T-helper 1 cell treated with Interleukin-12 subunit alpha and Interleukin-12 subunit beta and Interleukin-4 antibody, amounts not matched to agents 30 μg/mL and 1 μg/mL, for 36 hours (primary cell): Measurements from ENCODE around the gene ZMYM4.

Experiments
- H3K27ac Mint-ChIP-seq: one replicate; pipeline ENCODE4 v1.8.0; 2021; ENCODE audit warnings: mild to moderate bottlenecking, mixed read lengths
- H3K27me3 Mint-ChIP-seq: one replicate; pipeline ENCODE4 v1.8.0; 2021; ENCODE audit warnings: low read depth, mixed read lengths
- H3K36me3 Mint-ChIP-seq: one replicate; pipeline ENCODE4 v1.8.0; 2021; ENCODE audit warnings: low read depth, mixed read lengths
- H3K4me1 Mint-ChIP-seq: one replicate; pipeline ENCODE4 v1.8.0; 2021; ENCODE audit warnings: low read depth, mixed read lengths
- H3K4me3 Mint-ChIP-seq: one replicate; pipeline ENCODE4 v1.8.0; 2021; ENCODE audit warnings: mild to moderate bottlenecking, moderate library complexity, mixed read lengths
- H3K9me3 Mint-ChIP-seq: one replicate; pipeline ENCODE4 v1.8.0; 2021; ENCODE audit warnings: mixed read lengths

ZMYM4 gene

GRCh38 chr1:35264035-35264434 lies 4.5 kb upstream of the ZMYM4 start:
- Mint-ChIP-seq H3K4me1 (peaks cover 20% of the 10 kb centered on the region), H3K4me3 (no peak overlapping the region), H3K27me3 (peaks cover 19% of the 10 kb centered on the region), H3K27ac (no peak overlapping the region), H3K9me3 (no peaks in the 10 kb centered on the region), H3K36me3 (no peaks in the 10 kb centered on the region)

DNA sequence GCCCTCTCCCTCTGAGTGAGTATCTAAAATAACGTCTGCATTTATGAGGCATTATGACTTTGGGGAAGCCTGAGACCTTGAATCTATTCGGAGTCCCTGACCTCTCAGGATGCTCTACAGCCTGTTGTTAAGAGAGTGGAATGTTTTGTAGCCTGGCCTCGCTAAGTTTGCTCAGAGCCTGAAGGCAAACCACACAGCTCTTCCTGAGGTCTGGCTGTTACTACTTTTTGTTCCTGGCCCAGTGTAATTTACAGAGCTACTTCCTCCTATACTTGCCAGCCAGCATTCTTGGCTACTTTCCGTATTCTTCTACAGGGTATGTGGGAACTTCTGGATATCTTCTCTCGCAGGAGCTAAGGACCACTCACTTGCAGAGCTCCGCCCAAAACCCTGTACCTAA lies 3.6 kb upstream of the ZMYM4 start:
- Mint-ChIP-seq H3K36me3 (no peaks in the 10 kb centered on the region), H3K4me1 (peaks cover 26% of the 10 kb centered on the region), H3K27ac (no peak overlapping the region), H3K27me3 (peaks cover 16% of the 10 kb centered on the region), H3K4me3 (no peak overlapping the region), H3K9me3 (no peaks in the 10 kb centered on the region)

GRCh38 chr1:35266306-35266705 lies 2.2 kb upstream of the ZMYM4 start:
- Mint-ChIP-seq H3K27ac (no peak overlapping the region), H3K36me3 (no peaks in the 10 kb centered on the region), H3K27me3 (peaks cover 16% of the 10 kb centered on the region), H3K4me3 (no peak overlapping the region), H3K4me1 (peaks cover 34% of the 10 kb centered on the region), H3K9me3 (no peaks in the 10 kb centered on the region)

DNA sequence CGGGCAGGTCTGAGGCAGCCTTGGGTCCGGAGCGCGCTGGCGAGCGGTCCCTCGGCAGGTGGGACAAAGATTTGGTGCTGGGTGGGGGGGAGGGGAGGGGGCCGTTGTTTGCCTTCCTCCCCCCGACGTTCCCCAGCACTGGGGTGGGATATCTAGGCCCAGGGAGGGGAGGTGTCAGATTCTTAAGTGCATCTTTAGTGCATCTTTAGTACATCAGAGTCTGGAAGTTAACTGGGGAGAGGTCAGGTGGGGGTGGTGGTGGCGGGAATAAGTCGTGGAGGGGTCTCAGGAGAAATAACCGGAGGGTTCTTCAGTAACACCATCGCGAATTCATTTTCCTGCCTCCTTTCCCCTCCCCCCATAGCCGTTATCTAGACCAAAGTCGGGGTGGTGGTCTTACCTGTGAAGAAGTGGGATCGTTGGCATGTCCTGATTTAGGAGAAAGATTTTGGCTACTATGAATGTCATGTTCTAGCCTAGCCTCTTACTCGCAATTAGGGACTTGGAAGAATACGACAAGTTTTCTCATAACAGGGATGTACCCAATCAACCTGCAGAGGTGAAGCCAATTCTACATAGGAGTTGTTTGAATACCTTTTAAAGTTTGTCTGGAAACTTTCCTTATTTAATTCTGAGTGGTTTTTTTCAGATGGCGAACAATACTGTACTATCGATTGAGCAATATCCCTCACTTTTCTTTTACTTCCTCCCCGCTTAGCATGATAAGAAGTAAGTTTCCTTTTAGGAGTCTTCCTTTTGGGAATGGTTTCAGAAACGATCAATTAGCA lies 886 bp downstream of the ZMYM4 start:
- H3K9me3 Mint-ChIP-seq: no peaks in the 10 kb centered on the region

GRCh38 chr1:35269989-35270289 lies 1.4 kb downstream of the ZMYM4 start:
- H3K4me1 Mint-ChIP-seq: peaks cover 32% of the 10 kb centered on the region
- peak overlapping the region; percentile 80 for H3K4me3 Mint-ChIP-seq
- peaks cover 2% of the 10 kb centered on the region for H3K36me3 Mint-ChIP-seq
- no peaks in the 10 kb centered on the region for H3K9me3 Mint-ChIP-seq
- H3K27ac Mint-ChIP-seq: peak overlapping the region; percentile 68
- peaks cover under 1% of the 10 kb centered on the region for H3K27me3 Mint-ChIP-seq

More for the DNA sequence above, 886 bp downstream of the ZMYM4 start:
- Mint-ChIP-seq H3K27me3 (peaks cover 6% of the 10 kb centered on the region), H3K27ac (peak overlapping the region; percentile 68), H3K36me3 (peaks cover 2% of the 10 kb centered on the region), H3K4me3 (peak overlapping the region; percentile 80), H3K4me1 (peaks cover 37% of the 10 kb centered on the region)

GRCh38 chr1:35270836-35271235 lies 2.3 kb downstream of the ZMYM4 start:
- H3K4me3 Mint-ChIP-seq: peak overlapping the region; percentile 64

GRCh38 chr1:35274197-35274596 lies 5.7 kb downstream of the ZMYM4 start:
- Mint-ChIP-seq H3K4me3 (no peak overlapping the region), H3K27ac (no peak overlapping the region), H3K36me3 (peaks cover 8% of the 10 kb centered on the region), H3K4me1 (peaks cover 19% of the 10 kb centered on the region), H3K27me3 (no peaks in the 10 kb centered on the region), H3K9me3 (no peaks in the 10 kb centered on the region)

More at GRCh38 chr1:35270836-35271235, 2.3 kb downstream of the ZMYM4 start:
- Mint-ChIP-seq H3K27ac (no peak overlapping the region), H3K27me3 (no peaks in the 10 kb centered on the region), H3K9me3 (no peaks in the 10 kb centered on the region), H3K4me1 (peaks cover 26% of the 10 kb centered on the region), H3K36me3 (peaks cover 2% of the 10 kb centered on the region)

GRCh38 chr1:35278886-35279554 lies 10.5 kb downstream of the ZMYM4 start:
- peaks cover 9% of the 10 kb centered on the region for H3K4me1 Mint-ChIP-seq
- peaks cover 7% of the 10 kb centered on the region for H3K9me3 Mint-ChIP-seq
- H3K27ac Mint-ChIP-seq: no peak overlapping the region
- H3K4me3 Mint-ChIP-seq: no peak overlapping the region
- H3K27me3 Mint-ChIP-seq: no peaks in the 10 kb centered on the region
- H3K36me3 Mint-ChIP-seq: peaks cover 19% of the 10 kb centered on the region

- Mint-ChIP-seq H3K36me3 (peaks cover 23% of the 10 kb centered on the region), H3K9me3 (peaks cover 7% of the 10 kb centered on the region), H3K4me3 (no peak overlapping the region), H3K4me1 (peaks cover 9% of the 10 kb centered on the region), H3K27me3 (no peaks in the 10 kb centered on the region), H3K27ac (no peak overlapping the region)
These were observed 11.0 kb downstream of the ZMYM4 start for GRCh38 chr1:35279555-35279904.

GRCh38 chr1:35280006-35280405 lies 11.5 kb downstream of the ZMYM4 start:
- Mint-ChIP-seq H3K4me3 (no peak overlapping the region), H3K9me3 (peaks cover 7% of the 10 kb centered on the region), H3K36me3 (peaks cover 25% of the 10 kb centered on the region), H3K27me3 (no peaks in the 10 kb centered on the region), H3K4me1 (peaks cover 12% of the 10 kb centered on the region), H3K27ac (no peak overlapping the region)

DNA sequence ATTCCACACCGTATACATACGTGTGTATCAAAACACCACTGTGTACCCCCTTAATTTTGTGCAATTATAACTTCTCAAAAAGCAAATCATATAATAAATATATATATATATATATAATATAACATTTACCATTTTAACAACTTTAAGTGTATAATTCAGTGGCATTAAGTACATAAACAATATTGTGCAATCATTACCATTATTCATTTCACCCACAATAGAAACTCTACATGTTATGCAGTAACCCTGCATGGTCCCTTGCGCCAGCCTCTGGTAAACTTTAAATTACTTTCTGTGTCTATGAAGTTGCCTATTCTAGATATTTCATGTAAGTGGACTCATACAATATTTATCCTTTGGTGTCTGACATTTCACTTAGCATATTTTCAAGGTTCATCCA lies 13.1 kb downstream of the ZMYM4 start:
- H3K27me3 Mint-ChIP-seq: no peaks in the 10 kb centered on the region
- peaks cover 21% of the 10 kb centered on the region for H3K4me1 Mint-ChIP-seq
- no peak overlapping the region for H3K27ac Mint-ChIP-seq
- H3K9me3 Mint-ChIP-seq: peaks cover 7% of the 10 kb centered on the region
- peaks cover 28% of the 10 kb centered on the region for H3K36me3 Mint-ChIP-seq
- no peak overlapping the region for H3K4me3 Mint-ChIP-seq

DNA sequence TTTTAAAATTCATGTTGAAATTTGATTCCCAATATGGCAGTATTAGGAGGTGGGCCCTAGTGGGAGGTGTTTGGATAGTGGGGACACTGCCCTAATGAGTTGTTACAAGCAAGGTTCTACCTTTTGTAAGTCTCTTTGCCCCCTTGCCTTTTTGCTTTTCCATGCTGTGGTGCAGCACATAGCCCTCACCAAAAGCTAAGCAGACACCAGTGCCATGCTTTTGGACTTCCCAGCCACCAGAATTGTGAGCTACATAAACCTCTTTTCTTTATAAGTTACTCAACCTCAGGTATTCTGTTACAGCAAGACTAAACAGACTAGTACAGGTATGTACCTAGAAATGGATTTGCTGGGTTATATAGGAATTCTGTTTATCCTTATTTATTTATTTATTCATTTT lies 13.7 kb downstream of the ZMYM4 start:
- Mint-ChIP-seq H3K4me1 (peaks cover 23% of the 10 kb centered on the region), H3K27me3 (no peaks in the 10 kb centered on the region), H3K27ac (no peak overlapping the region), H3K4me3 (no peak overlapping the region), H3K36me3 (peaks cover 28% of the 10 kb centered on the region), H3K9me3 (peaks cover 7% of the 10 kb centered on the region)

GRCh38 chr1:35284852-35285251 lies 16.3 kb downstream of the ZMYM4 start:
- H3K36me3 Mint-ChIP-seq: peaks cover 21% of the 10 kb centered on the region
- no peaks in the 10 kb centered on the region for H3K27me3 Mint-ChIP-seq
- no peak overlapping the region for H3K4me3 Mint-ChIP-seq
- peaks cover 24% of the 10 kb centered on the region for H3K4me1 Mint-ChIP-seq
- H3K27ac Mint-ChIP-seq: no peak overlapping the region
- peaks cover 7% of the 10 kb centered on the region for H3K9me3 Mint-ChIP-seq

DNA sequence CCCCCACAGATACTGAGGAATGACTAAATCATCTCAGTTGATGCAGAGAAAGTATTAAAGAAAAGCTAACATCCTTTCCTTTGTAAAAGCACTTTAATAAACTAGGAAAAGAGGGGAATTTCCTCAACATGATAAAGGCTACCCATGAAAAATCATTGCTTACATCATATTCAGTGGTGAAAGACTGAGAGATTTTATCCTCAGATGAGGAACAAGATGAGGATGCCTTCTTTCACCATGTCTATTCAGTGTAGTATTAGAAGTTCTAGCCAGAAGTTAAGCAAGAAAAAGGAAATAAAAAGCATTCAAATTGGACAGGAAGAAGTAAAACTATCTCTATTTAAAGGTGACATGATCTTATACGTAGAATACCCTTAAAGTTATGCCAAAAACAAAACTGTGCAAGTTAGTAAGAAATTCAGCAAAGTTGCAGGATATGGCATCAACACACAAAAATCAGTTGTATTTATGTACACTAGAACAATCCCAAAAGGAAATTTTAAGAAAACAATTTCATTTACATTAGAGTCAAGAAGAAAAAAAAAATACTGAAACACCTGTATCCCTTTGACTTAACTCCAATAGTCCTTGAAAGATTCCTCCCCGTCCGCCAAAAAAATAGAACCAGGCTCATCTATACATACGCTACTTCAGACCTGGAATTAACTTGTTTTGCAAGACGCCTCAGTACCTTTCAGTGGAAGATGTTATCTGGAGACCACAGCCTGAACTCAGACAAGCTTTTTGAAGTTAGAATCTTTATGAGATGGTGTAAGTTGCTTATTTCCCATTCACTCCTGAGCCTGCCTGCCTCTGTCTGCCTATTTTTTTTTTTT lies 17.5 kb downstream of the ZMYM4 start:
- Mint-ChIP-seq H3K27me3 (no peaks in the 10 kb centered on the region), H3K4me3 (no peak overlapping the region), H3K9me3 (peaks cover 7% of the 10 kb centered on the region), H3K27ac (no peak overlapping the region), H3K4me1 (peaks cover 21% of the 10 kb centered on the region), H3K36me3 (peaks cover 21% of the 10 kb centered on the region)
